Trophoblast cell (in vitro differentiated cells and primary cell): ENCODE measurements around the gene PLXDC1.

Experiments
- DNase-seq, 2 donors: peaks; one replicate each; pipeline ENCODE4 v3.0.0-alpha.2; 2016
- H2AFZ ChIP-seq: 2 replicates; pipeline ENCODE4 v1.6.1; 2013; ENCODE audit warnings: low read length, moderate library complexity, mild to moderate bottlenecking; ENCODE audit not compliant: insufficient read depth, poor library complexity
- H2AK5ac ChIP-seq: 2 replicates; pipeline ENCODE4 v1.6.1; 2013; ENCODE audit warnings: mild to moderate bottlenecking, low read length
- H2BK120ac ChIP-seq: 2 replicates; pipeline ENCODE4 v1.6.1; 2013; ENCODE audit warnings: low read length, mild to moderate bottlenecking, moderate library complexity; ENCODE audit not compliant: insufficient read depth, poor library complexity
- H2BK12ac ChIP-seq: 2 replicates; pipeline ENCODE4 v1.6.1; 2013; ENCODE audit warnings: mild to moderate bottlenecking, low read length, moderate library complexity
- H2BK5ac ChIP-seq: 2 replicates; pipeline ENCODE4 v1.6.1; 2013; ENCODE audit warnings: low read length, low read depth, moderate library complexity, mild to moderate bottlenecking; ENCODE audit not compliant: poor library complexity
- H3K14ac ChIP-seq: 2 replicates; pipeline ENCODE4 v1.6.1; 2013; ENCODE audit warnings: mild to moderate bottlenecking, low read length
- H3K18ac ChIP-seq: 2 replicates; pipeline ENCODE4 v1.6.1; 2013; ENCODE audit warnings: mild to moderate bottlenecking, low read length
- H3K23ac ChIP-seq: 2 replicates; pipeline ENCODE4 v1.6.1; 2013; ENCODE audit warnings: low read length
- H3K27ac ChIP-seq: 2 replicates; pipeline ENCODE4 v1.5.1; 2013; ENCODE audit warnings: low read depth, mild to moderate bottlenecking, inconsistent platforms, low read length, moderate library complexity
- H3K27me3 ChIP-seq: 2 replicates; pipeline ENCODE4 v1.6.1; 2013; ENCODE audit warnings: inconsistent platforms, mild to moderate bottlenecking, low read length, moderate library complexity; ENCODE audit not compliant: insufficient read depth
- H3K36me3 ChIP-seq, 2 experiments: 1 replicate in 1 of 2; 2 replicates in 1 of 2; pipeline ENCODE4 v1.6.1; 2013; ENCODE audit warnings: low read length in 2 of 2, mild to moderate bottlenecking in 2 of 2, moderate library complexity in 1 of 2; ENCODE audit not compliant: insufficient read depth in 2 of 2, control insufficient read depth in 1 of 2
- H3K4ac ChIP-seq: 2 replicates; pipeline ENCODE4 v1.6.1; 2013; ENCODE audit warnings: low read depth, mild to moderate bottlenecking, low read length, moderate library complexity
- H3K4me1 ChIP-seq, 2 experiments: 1 replicate in 1 of 2; 2 replicates in 1 of 2; pipeline ENCODE4 v1.6.1; 2013; ENCODE audit warnings: low read length in 2 of 2, mild to moderate bottlenecking in 2 of 2, moderate library complexity in 1 of 2; ENCODE audit not compliant: insufficient read depth in 2 of 2, control insufficient read depth in 1 of 2
- H3K4me2 ChIP-seq: 2 replicates; pipeline ENCODE4 v1.6.1; 2013; ENCODE audit warnings: inconsistent platforms, mild to moderate bottlenecking, low read length, moderate library complexity
- H3K4me3 ChIP-seq: 2 replicates; pipeline ENCODE4 v1.5.1; 2013; ENCODE audit warnings: mild to moderate bottlenecking, low read depth, low read length, inconsistent platforms
- H3K79me1 ChIP-seq: one replicate; pipeline ENCODE4 v1.6.1; 2013; ENCODE audit warnings: low read length
- H3K79me2 ChIP-seq: 2 replicates; pipeline ENCODE4 v1.6.1; 2013; ENCODE audit warnings: low read length, mild to moderate bottlenecking; ENCODE audit not compliant: control insufficient read depth, insufficient read depth, poor library complexity
- H3K9ac ChIP-seq: 2 replicates; pipeline ENCODE4 v1.6.1; 2013; ENCODE audit warnings: mild to moderate bottlenecking, low read length
- H3K9me3 ChIP-seq: 2 replicates; pipeline ENCODE4 v1.6.1; 2013; ENCODE audit warnings: low read depth, mild to moderate bottlenecking, control low read depth, inconsistent platforms, low read length; ENCODE audit not compliant: insufficient read depth
- H4K12ac ChIP-seq: 2 replicates; pipeline ENCODE4 v1.6.1; 2013; ENCODE audit warnings: low read depth, mild to moderate bottlenecking, low read length, moderate library complexity
- H4K8ac ChIP-seq: 2 replicates; pipeline ENCODE4 v1.6.1; 2013; ENCODE audit warnings: low read depth, mild to moderate bottlenecking, low read length, moderate library complexity
- H4K91ac ChIP-seq: one replicate; pipeline ENCODE4 v1.6.1; 2013; ENCODE audit warnings: low read depth, mild to moderate bottlenecking, low read length, moderate library complexity
- WGBS: extraction: QIAGEN DNeasy Blood & Tissue Kit; methylation state at CpG from one replicate; pipeline ENCODE4 v1.1.7; 2013; ENCODE audit warnings: missing lambda C conversion rate; ENCODE audit not compliant: insufficient read length, insufficient coverage; ENCODE audit errors: extremely low coverage; 5-methylcytosine and 5-hydroxymethylcytosine counted together

PLXDC1 gene

GRCh38 chr17:39107155-39107554 lies 44.3 kb downstream of the PLXDC1 start:
- Histone ChIP-seq H4K8ac (no peak overlapping the region), H3K9ac (no peak overlapping the region), H2AK5ac (no peak overlapping the region), H2BK5ac (no peak overlapping the region), H4K91ac (no peak overlapping the region), H4K12ac (no peak overlapping the region), H3K23ac (no peak overlapping the region), H2BK12ac (no peak overlapping the region), H3K79me2 (no peaks in the 10 kb centered on the region), H3K14ac (no peak overlapping the region), H2AFZ (no peak overlapping the region), H3K79me1 (no peaks in the 10 kb centered on the region), H3K4ac (no peak overlapping the region), H3K36me3 (no peaks in the 10 kb centered on the region), H3K18ac (no peak overlapping the region), H3K4me3 (no peak overlapping the region), H2BK120ac (no peak overlapping the region), H3K27me3 (no peaks in the 10 kb centered on the region), H3K4me1 (no peaks in the 10 kb centered on the region), H3K9me3 (no peaks in the 10 kb centered on the region), H3K27ac (no peak overlapping the region), H3K4me2 (no peak overlapping the region)
- peak in 1 of 2 donors; percentile 60 for DNase-seq
- no CpG with 5 or more reads among the region's 7 CpGs for WGBS

GRCh38 chr17:39105705-39106104 lies 45.7 kb downstream of the PLXDC1 start:
- Histone ChIP-seq H3K4me3 (no peak overlapping the region), H3K9ac (no peak overlapping the region), H2AK5ac (no peak overlapping the region), H3K36me3 (no peaks in the 10 kb centered on the region), H3K9me3 (no peaks in the 10 kb centered on the region), H4K8ac (no peak overlapping the region), H3K27me3 (no peaks in the 10 kb centered on the region), H3K79me1 (no peaks in the 10 kb centered on the region), H4K91ac (no peak overlapping the region), H3K79me2 (no peaks in the 10 kb centered on the region), H2BK5ac (no peak overlapping the region), H3K14ac (no peak overlapping the region), H3K4ac (no peak overlapping the region), H2BK120ac (no peak overlapping the region), H3K4me1 (no peaks in the 10 kb centered on the region), H3K27ac (no peak overlapping the region), H3K18ac (no peak overlapping the region), H3K4me2 (no peak overlapping the region), H2BK12ac (no peak overlapping the region), H3K23ac (no peak overlapping the region), H4K12ac (no peak overlapping the region), H2AFZ (no peak overlapping the region)
- WGBS = no CpG with 5 or more reads among the region's 9 CpGs
- no peak for DNase-seq

DNA sequence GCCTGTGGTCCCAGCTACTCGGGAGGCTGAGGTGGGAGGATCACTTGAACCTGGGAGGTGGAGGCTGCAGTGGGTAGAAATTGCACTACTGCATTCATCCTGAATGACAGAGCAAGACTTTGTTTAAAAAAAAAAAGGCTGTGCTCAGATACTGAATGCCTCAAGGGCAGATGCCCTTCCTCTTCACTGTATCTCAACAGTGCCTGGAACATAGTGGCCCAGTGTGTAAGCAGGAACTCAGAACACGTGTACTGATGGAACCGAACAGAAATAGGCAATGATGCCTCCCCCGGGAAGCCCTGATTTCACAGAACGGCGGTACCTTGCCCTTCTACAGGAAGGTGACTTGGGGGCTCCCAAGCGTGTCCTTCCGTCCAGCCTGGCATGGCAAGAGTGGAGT lies 46.8 kb downstream of the PLXDC1 start:
- H3K27me3 ChIP-seq = no peaks in the 10 kb centered on the region
- H3K9ac ChIP-seq = no peak overlapping the region
- H3K4me3 ChIP-seq = no peak overlapping the region
- H2BK12ac ChIP-seq = no peak overlapping the region
- no peak overlapping the region for H3K23ac ChIP-seq
- H3K14ac ChIP-seq = no peak overlapping the region
- no peak overlapping the region for H2BK5ac ChIP-seq
- H3K36me3 ChIP-seq = no peaks in the 10 kb centered on the region
- no peaks in the 10 kb centered on the region for H3K79me2 ChIP-seq
- H4K8ac ChIP-seq = no peak overlapping the region
- H3K9me3 ChIP-seq = no peaks in the 10 kb centered on the region
- H3K4ac ChIP-seq = no peak overlapping the region
- no peak overlapping the region for H3K18ac ChIP-seq
- H2BK120ac ChIP-seq = no peak overlapping the region
- H4K91ac ChIP-seq = no peak overlapping the region
- H3K4me1 ChIP-seq = no peaks in the 10 kb centered on the region
- WGBS = no CpG with 5 or more reads among the region's 8 CpGs
- no peak overlapping the region for H3K4me2 ChIP-seq
- H2AFZ ChIP-seq = no peak overlapping the region
- H3K27ac ChIP-seq = no peak overlapping the region
- H2AK5ac ChIP-seq = no peak overlapping the region
- no peaks in the 10 kb centered on the region for H3K79me1 ChIP-seq
- H4K12ac ChIP-seq = no peak overlapping the region
- peak in 1 of 2 donors; percentile 12 for DNase-seq

- Histone ChIP-seq H3K4ac (no peak overlapping the region), H3K79me2 (no peaks in the 10 kb centered on the region)
- WGBS = no CpG with 5 or more reads among the region's 5 CpGs
Measured at GRCh38 chr17:39104046-39104445, 47.4 kb downstream of the PLXDC1 start.

More at GRCh38 chr17:39104046-39104445, 47.4 kb downstream of the PLXDC1 start:
- H3K4me1 ChIP-seq = no peaks in the 10 kb centered on the region
- H3K27me3 ChIP-seq = no peaks in the 10 kb centered on the region
- no peaks in the 10 kb centered on the region for H3K36me3 ChIP-seq
- H2BK5ac ChIP-seq = no peak overlapping the region
- H2AK5ac ChIP-seq = no peak overlapping the region
- DNase-seq = no peak
- no peak overlapping the region for H3K23ac ChIP-seq
- no peak overlapping the region for H2BK12ac ChIP-seq
- no peak overlapping the region for H3K4me2 ChIP-seq
- no peaks in the 10 kb centered on the region for H3K9me3 ChIP-seq
- H3K27ac ChIP-seq = no peak overlapping the region
- H3K14ac ChIP-seq = no peak overlapping the region
- H3K4me3 ChIP-seq = no peak overlapping the region
- H2BK120ac ChIP-seq = no peak overlapping the region
- no peak overlapping the region for H3K9ac ChIP-seq
- no peak overlapping the region for H4K8ac ChIP-seq
- no peaks in the 10 kb centered on the region for H3K79me1 ChIP-seq
- H4K91ac ChIP-seq = no peak overlapping the region
- H2AFZ ChIP-seq = no peak overlapping the region
- no peak overlapping the region for H3K18ac ChIP-seq
- H4K12ac ChIP-seq = no peak overlapping the region
